Stimulated activated CD8-positive, alpha-beta memory T cell treated with anti-CD3 and anti-CD28 coated beads, Interleukin-7, amount 100 ng/mL, for 1 hour (primary cell): ENCODE data around the gene GAST.
"Not testable (repeated sequence)": the region's sequence is repeated elsewhere in the genome, so short reads cannot be mapped to it uniquely, and the experiment has no call there.

Source experiments
- DNase-seq, 2 donors: peaks; one replicate each; pipeline ENCODE4 v3.0.0-alpha.2; 2020; ENCODE audit warnings: low read depth in 2 of 2

Gene GAST

DNA sequence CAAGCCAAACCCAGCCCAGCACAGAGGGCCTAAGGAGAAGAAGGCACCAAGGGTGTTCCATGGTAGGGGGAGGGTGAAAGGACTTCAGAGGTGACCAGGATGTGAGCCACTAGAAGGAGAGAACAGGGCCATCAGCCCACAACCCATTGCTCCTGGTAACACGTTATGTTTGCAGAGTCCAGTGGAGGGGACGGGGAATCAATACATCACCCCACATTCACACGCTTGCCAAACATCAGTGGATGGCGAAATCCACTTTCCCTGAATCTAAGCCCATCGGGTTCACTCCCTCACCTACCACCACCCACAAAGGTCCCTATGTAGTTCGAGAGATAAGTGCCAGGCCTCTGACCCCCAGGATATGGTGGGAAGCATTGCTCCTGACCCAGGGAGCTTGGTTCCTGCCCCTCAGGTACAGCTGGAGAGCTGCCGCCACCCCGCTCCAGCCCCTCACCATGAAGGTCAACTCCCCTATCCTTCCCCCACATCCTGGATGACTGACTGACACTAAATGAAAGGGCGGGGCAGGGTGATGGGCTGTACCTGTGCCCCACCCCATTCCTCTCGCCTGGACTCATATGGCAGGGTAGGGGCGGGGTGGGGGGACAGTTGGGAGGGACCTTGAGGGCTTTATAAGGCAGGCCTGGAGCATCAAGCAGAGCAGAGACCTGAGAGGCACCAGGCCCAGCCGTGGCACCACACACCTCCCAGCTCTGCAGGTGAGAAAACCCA, at the start of gene GAST:
Gene GAST (plus strand): TSS at position 663 of the 732 bp plus-strand sequence. CDS start 3,106 bp downstream, outside the sequence.
- DNase-seq, result no peak

DNA sequence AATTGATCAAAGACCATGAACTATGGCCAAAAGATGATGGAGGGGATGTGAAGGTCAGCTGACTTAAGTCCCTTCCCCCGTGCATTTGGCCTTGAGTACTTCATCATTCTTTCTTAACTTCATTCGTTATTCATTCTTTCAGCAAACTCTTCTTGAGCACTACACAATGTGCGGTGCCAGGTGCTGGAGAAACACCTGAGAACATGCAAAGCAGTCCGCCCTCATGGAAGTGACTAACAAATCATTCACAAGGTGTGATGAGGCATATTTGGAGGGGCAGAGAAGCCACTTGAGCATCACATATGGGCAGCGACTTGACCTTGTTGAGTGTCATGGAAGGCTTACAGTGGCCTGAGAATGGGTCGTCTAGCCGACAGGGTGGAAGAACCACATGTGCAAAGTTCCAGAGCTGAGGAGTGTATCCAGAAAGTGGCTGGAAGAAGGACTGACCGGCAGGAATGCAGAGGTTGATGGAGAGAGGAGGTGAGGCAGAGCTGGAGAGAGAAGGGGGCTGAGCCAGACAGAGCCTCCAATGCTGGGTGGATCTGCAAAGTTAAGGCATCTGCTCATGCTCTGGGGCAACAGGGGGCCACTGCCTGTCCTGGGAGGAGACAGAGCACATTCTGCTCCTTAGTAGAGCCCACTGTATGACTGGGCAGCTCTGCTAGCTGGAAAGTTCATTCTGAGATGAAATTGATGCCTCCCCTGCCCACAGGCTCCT, 48.5 kb upstream of the GAST start:
- DNase-seq, result no peak

DNA sequence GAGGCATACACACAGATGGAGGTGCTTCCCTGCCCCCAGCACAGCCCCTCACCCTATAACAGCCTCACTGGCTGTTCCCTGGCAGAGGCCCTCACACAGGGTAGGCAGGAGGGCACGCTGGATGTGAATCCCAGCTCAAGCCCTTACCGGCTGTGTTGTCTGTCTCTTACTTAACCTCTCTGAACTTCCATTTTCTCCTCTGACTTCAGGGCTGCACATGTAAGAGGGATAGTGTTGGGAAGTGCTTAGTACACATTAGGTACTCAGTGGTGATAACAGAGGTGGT, 48.0 kb upstream of the GAST start:
- DNase-seq, result no peak

GRCh38 chr17:41664587-41665565, 47.3 kb upstream of the GAST start:
- no peak for DNase-seq

DNA sequence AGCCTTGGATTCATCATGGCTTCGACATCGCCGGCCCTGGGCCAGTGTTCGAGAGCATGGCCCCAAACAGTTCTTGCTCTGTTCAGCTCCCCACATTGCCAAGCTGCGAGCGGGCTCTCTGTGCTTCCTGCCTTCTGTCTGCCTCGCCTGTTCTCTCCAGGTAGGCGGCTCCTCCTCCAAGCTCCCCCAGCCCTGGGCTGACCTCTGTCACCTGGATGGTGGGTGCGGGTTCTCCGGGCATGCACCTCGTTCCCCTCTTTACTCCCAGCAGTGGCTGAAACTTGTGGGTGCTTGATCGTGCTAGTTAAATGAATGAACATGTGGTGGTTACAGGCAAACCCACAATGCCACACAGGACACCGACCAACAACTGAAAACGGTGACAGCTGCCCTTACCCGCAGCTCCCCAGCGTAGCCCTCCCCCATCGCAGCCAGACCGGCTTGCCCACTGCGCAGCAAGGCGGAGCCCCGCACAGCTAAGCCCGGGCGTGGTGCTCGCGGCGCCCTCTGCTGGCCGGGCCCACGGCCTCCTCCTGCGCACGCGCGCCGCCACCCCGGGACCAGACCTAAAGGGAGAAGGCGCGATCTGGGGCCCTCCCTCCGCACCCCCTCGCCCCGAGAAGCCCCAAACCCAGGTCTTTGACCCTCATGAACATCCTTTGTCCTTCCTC, 46.4 kb upstream of the GAST start:
- peak; percentile 77 to 80 for DNase-seq

DNA sequence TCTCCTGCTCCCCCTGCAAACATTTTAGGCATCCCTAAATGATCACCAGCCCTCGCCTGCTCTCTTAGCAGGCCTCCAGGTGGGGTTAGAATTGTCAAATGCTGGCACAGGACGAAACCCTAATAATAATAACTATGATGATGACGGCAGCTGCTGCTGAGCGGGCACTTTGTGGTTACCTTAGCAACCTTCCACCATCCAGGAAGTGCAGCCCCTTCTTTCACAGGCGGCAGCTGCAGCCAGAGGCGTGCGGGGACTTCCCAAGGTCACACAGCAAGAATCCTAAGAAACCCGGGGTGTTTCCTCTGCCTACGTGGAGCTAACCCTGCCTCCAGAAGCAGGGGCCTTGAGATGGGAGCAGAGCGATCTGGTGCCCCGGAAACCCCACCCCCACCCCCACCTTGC, 45.9 kb upstream of the GAST start:
- DNase-seq, result no peak

DNA sequence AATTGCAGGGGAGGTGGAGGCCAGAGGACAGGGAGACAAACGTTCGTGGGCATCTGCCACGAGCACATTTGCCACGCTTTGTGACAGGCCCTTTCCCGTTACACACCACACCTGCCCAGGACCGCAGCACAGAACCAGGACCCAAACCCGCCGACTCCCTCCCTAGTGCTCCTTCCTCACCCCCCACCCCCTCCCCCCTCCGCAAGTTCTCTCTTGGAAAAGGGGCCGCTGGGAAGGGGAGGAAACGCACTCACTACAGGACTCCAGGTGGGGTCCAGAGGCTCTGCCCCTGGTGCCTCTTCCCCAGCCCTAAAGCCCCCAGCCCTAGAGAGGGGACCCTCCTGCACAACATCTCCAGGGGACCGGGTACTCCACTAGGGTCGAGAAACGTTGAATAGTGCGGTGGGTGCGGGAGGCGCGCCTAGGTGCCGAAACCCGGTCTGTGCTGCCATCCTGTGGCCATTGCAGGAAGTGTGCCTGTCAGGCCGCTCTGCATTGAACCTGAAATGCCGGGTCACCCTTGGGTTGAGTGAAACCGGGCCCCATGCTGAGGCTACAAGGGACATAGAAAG, 45.3 kb upstream of the GAST start:
- DNase-seq, result peak; percentile 70 to 82

GRCh38 chr17:41667280-41668041, 44.7 kb upstream of the GAST start:
- DNase-seq, result no peak

DNA sequence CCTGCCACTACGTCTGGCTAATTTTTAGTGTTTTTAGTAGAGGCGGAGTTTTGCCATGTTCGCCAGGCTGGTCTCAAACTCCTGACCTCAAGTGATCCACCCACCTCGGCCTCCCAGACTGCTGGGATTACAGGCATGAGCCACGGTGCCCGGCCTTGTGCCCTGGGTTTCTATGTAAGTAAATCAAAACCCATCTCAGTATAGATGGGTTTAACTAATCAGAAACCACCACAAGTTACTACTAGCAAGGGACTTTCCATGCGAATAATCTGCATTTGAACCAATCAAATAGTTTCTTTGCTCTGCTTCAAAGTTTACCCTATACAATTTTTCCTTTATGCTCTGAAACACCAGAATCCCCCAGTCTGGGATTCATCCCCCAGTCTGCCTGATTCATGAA, 40.0 kb upstream of the GAST start:
- no peak for DNase-seq

- not testable (repeated sequence) for DNase-seq
These were observed 36.7 kb upstream of the GAST start for GRCh38 chr17:41675157-41676057.

DNA sequence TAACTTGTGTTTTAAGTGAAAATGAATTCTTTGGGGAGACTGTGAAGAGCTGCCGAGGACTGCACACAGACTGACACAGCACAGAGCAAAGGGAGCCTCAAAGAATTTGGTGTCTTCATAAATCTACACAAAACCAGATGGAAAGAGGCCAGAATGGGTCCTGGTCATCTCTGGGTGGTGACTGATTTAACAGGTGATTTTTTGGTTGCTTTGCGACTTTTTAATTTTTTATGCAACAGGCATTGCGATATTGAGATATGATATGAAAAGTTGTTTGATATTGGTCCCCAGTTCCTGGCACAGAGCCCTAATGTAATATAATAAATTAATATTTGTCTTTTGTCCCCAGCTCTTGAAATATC, 36.1 kb upstream of the GAST start:
- no peak for DNase-seq

DNA sequence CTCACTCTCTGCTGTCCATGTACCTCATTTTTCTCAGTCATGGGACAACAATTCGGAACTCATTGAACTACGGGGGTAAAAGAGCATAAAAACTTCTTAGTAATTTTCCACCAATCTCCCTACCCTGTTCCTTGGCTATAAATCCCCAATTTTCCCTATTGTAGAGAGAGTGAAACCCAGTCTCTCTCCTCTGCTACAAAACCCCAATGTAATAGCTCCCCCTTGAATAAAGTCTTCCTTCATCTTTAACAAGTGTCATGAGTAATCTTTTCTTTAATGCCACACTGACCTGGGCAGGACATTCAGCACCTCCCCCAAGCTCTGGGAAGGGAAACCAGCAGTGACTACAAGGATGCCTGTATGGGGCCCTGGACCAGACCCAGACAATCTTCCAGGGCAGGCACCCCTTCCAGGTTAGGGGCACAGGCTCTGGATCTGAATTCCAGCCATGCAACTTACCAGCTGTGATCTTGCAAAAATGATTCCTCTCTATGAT, 33.7 kb upstream of the GAST start:
- no peak for DNase-seq

- DNase-seq, result no peak
These were observed 33.0 kb upstream of the GAST start for GRCh38 chr17:41678907-41679739.

DNA sequence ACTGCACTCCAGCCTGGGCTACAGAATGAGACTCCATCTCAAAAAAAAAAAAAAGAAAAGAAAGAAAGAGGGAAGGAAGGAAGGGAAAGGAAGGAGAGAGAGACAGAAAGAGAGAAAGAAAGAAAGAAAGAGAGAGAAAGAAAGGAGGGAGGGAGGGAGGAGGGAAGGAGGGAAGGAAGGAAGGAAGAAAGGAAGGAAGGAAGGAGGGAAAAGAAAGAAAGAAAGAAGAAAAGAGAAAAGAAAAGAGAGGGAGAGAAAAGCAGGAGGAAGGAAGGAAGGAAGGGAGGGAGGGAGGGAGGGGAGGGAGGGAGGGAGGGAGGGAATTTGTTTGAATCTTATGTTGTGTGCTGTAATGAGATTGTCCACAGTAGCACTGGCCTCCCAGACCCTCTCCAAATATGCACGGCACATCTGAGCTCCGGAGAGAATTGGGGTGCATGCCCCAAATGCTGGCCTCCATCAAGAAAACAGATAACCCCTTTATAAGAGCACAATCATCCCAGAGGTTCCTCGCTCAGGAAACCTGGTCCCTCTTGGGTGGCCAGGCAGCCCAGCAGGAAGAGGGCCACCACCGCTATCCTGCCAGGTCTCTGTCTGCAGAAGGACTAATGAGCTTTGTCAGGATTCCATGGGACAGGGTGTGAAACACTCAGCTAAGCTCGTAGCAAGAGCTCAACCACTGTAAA, 32.2 kb upstream of the GAST start:
- no peak for DNase-seq

DNA sequence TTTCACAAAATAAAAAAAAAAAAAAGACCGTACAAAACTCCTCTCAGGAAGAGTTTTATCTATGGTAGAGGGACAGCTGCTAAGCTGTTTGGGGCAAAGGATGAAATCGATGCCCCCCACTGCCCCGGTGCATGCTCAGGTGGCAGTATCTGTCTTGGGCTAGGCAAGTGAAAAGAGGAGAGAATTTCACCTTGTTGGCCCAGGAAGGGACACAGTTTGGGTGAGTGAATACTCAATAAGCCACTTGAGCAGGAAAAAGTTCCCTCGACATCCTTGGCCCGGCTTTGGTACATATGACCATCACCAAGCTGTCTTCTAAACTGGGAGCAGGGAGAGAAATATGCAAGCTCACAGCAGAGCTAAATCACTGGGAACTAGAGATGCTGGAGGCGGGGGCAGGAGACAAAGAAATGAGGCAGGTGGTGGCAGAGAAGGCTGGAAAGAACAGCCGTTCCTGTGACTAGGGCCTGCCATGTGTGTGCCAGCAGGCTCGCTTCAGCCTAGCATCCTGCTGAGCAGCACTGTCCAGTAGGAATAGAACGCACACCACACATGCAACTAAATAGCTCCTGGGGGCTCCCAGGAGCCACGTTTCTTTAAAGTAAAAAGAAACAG, 31.6 kb upstream of the GAST start:
- DNase-seq, result no peak

DNA sequence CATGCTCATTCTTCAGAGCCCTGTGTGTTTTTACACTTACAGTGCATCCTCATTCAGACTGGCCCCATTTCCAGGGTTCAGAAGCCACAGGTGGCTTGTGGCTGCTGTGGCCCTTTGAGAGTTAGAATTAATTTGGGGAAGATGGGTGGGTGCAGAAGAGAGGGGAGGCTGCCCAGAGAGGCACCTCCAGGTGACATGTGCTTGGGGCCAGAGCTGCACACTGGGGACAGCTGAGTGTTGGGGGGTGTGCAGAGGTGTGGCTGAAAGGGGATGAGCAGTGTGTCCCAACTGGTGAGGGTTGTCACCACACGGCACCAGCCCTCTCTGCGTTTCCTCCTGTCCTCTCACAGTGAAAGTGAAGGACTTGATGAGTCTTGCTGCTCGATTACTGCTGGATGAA, 30.4 kb upstream of the GAST start:
- DNase-seq, result no peak

GRCh38 chr17:41682631-41683030, 29.5 kb upstream of the GAST start:
- DNase-seq, result no peak
